ENCODE results near the gene ZNF41.

ZNF41 gene

GRCh38 chrX:47489507-47490275, 6.7 kb upstream of the ZNF41 start:
- no peak for DNase-seq (ENCODE audit: low read depth)

GRCh38 chrX:47484885-47485284, 1.9 kb upstream of the ZNF41 start:
- no peak for DNase-seq (ENCODE audit: low read depth)

GRCh38 chrX:47483306-47484268, 565 bp upstream of the ZNF41 start:
- DNase-seq (ENCODE audit: low read depth), result no peak

GRCh38 chrX:47482065-47482511, 934 bp downstream of the ZNF41 start:
- no peak for DNase-seq (ENCODE audit: low read depth)

GRCh38 chrX:47481160-47481559, 1.9 kb downstream of the ZNF41 start:
- DNase-seq (ENCODE audit: low read depth), result no peak

- DNase-seq (ENCODE audit: low read depth), result no peak
Observed at GRCh38 chrX:47480576-47480975, 2.4 kb downstream of the ZNF41 start.

- DNase-seq (ENCODE audit: low read depth), result no peak
Observed at GRCh38 chrX:47475476-47475875, 7.5 kb downstream of the ZNF41 start.

- no peak for DNase-seq (ENCODE audit: low read depth)
Observed at GRCh38 chrX:47467106-47467505, 15.9 kb downstream of the ZNF41 start.

GRCh38 chrX:47460561-47460960, 22.5 kb downstream of the ZNF41 start:
- DNase-seq (ENCODE audit: low read depth), result no peak

GRCh38 chrX:47458528-47458927, 24.5 kb downstream of the ZNF41 start:
- DNase-seq (ENCODE audit: low read depth), result no peak

- DNase-seq (ENCODE audit: low read depth), result no peak
Observed at GRCh38 chrX:47456080-47456479, 26.9 kb downstream of the ZNF41 start.

- DNase-seq (ENCODE audit: low read depth), result no peak
Observed at GRCh38 chrX:47452112-47452511, 30.9 kb downstream of the ZNF41 start.

GRCh38 chrX:47448165-47448806, 34.7 kb downstream of the ZNF41 start:
- no peak for DNase-seq (ENCODE audit: low read depth)

- DNase-seq (ENCODE audit: low read depth), result no peak
Observed at GRCh38 chrX:47447607-47448006, 35.4 kb downstream of the ZNF41 start.

GRCh38 chrX:47446971-47447370, 36.1 kb downstream of the ZNF41 start:
- DNase-seq (ENCODE audit: low read depth), result no peak

- no peak for DNase-seq (ENCODE audit: low read depth)
Observed at GRCh38 chrX:47446431-47446830, 36.6 kb downstream of the ZNF41 start.

GRCh38 chrX:47430925-47431324, 52.1 kb downstream of the ZNF41 start:
- no peak for DNase-seq (ENCODE audit: low read depth)

GRCh38 chrX:47422444-47422843, 60.6 kb downstream of the ZNF41 start:
- no peak for DNase-seq (ENCODE audit: low read depth)

GRCh38 chrX:47420962-47421361, 62.1 kb downstream of the ZNF41 start:
- no peak for DNase-seq (ENCODE audit: low read depth)

- DNase-seq (ENCODE audit: low read depth), result no peak
Observed at GRCh38 chrX:47420265-47420664, 62.8 kb downstream of the ZNF41 start.

- DNase-seq (ENCODE audit: low read depth), result no peak
Observed at GRCh38 chrX:47413179-47413594, 69.8 kb downstream of the ZNF41 start.
